Duodenal mucosa (tissue), 2 donors: ENCODE data around the gene HSD3B7.

ENCODE experiments used
- H3K27ac ChIP-seq: one replicate; pipeline ENCODE4 v1.7.0; 2013; ENCODE audit warnings: low read depth, low read length
- H3K27me3 ChIP-seq, 2 donors: one replicate each; pipeline ENCODE4 v1.7.0; 2013; ENCODE audit warnings: low read length in 2 of 2, control low read depth in 1 of 2; ENCODE audit not compliant: insufficient read depth in 2 of 2, control insufficient read depth in 1 of 2
- H3K36me3 ChIP-seq, 2 donors: one replicate each; pipeline ENCODE4 v1.7.0; 2013; ENCODE audit warnings: low read length in 2 of 2, control low read depth in 1 of 2; ENCODE audit not compliant: insufficient read depth in 2 of 2, control insufficient read depth in 1 of 2
- H3K4me1 ChIP-seq, 2 donors: one replicate each; pipeline ENCODE4 v1.7.0; 2013; ENCODE audit warnings: low read length in 2 of 2, control low read depth in 1 of 2; ENCODE audit not compliant: insufficient read depth in 2 of 2, control insufficient read depth in 1 of 2
- H3K4me3 ChIP-seq, 2 donors: one replicate each; pipeline ENCODE4 v1.7.0; 2013; ENCODE audit warnings: low read length in 2 of 2, low read depth in 1 of 2
- H3K9ac ChIP-seq, 2 donors: one replicate each; pipeline ENCODE4 v1.7.0; 2013; ENCODE audit warnings: low read length in 2 of 2, low read depth in 1 of 2
- H3K9me3 ChIP-seq, 2 donors: one replicate each; pipeline ENCODE4 v1.7.0; 2013; ENCODE audit warnings: low read length in 2 of 2, control low read depth in 1 of 2; ENCODE audit not compliant: control insufficient read depth in 1 of 2

Gene HSD3B7

DNA sequence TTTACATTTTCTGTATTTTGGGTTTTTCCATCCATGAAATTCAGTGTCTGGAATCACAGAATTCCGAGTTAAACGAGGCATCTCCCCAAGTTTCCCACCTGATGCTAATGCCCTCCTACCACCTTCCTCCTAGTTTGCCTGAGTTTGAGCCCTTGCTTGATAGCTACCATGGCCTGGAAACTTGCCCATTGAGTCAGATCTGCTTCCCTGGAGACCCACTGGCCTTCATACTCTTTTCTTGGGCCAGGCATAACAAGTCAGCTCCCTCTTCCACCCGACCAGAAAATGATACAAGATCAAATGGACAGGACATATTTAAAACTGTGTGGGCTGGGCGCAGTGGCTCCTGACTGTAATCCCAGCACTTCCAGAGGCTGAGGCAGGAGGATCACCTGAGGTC, 17.2 kb upstream of the HSD3B7 start:
- no peak overlapping the region for H3K27ac ChIP-seq
- H3K36me3 ChIP-seq: peaks cover 54 to 81% of the 10 kb centered on the region in 2 donors
- H3K9me3 ChIP-seq: no peaks in the 10 kb centered on the region
- no peak overlapping the region for H3K9ac ChIP-seq
- H3K4me3 ChIP-seq: no peak overlapping the region
- no peaks in the 10 kb centered on the region for H3K27me3 ChIP-seq
- no peaks in the 10 kb centered on the region for H3K4me1 ChIP-seq

DNA sequence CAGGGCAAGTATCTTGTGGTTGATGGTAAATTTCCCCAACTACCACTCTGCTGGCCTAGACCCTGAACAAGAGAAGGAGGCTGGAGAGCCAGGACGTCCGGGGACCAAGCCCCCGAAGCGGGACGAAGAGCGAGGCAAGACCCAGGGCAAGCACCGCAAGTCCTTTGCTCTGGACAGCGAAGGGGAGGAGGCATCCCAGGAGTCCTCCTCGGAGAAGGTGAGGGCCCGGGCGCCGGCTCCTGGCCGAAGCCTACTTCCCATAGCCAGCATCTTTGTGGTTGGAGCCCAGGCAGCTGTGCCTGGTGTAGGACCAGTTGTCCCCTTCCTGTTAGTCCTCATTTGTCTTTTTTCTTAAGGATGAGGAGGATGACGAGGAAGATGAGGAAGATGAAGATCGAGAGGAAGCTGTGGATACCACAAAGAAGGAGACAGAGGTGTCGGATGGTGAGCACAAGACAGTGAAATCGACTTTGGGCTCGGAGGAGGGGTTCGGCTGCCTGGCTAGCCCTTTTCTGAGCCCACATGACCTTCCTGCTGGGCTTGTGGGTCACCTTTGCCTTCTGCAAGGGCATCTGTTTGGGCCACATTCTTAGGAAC, 15.7 kb upstream of the HSD3B7 start:
- Histone ChIP-seq H3K27ac (no peak overlapping the region), H3K9me3 (no peaks in the 10 kb centered on the region), H3K9ac (no peak overlapping the region), H3K4me1 (no peaks in the 10 kb centered on the region), H3K4me3 (no peak overlapping the region), H3K36me3 (peaks cover 53 to 80% of the 10 kb centered on the region in 2 donors), H3K27me3 (no peaks in the 10 kb centered on the region)

DNA sequence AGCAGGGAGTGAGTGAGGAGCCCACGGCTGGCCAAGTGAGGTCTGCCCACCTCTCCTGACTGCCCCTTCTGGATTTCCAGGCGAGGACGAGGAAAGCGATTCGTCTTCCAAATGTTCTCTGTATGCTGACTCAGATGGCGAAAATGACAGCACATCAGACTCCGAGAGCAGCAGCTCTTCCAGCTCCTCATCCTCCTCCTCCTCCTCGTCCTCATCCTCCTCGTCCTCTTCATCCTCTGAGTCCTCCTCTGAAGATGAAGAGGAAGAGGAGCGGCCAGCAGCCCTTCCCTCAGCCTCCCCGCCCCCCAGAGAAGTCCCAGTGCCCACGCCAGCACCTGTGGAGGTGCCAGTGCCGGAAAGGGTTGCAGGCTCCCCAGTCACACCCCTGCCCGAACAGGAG, 13.7 kb upstream of the HSD3B7 start:
- Histone ChIP-seq H3K9ac (no peak overlapping the region), H3K27me3 (no peaks in the 10 kb centered on the region), H3K36me3 (peaks cover 43 to 74% of the 10 kb centered on the region in 2 donors), H3K4me3 (no peak overlapping the region), H3K4me1 (no peaks in the 10 kb centered on the region), H3K9me3 (no peaks in the 10 kb centered on the region), H3K27ac (no peak overlapping the region)

DNA sequence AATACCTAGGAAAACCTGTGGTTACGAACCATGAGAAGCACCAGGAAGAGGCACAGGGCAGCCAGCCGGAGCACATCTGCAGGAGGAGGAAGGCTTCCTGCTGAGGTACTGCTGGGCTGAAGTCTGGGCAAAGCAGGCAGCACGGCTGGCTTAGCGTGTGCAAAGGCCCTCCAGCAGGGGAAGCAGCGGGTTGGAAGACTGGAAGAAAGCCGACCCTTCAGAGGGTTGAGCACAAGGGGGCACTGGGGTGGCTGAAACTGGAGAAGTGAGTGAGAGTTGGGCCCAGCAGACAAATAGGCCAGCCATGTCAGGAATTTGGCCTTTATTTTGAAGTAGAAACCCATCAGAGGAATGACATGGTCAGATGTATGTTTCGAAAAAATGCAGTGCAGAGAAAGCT, 12.1 kb upstream of the HSD3B7 start:
- Histone ChIP-seq H3K9me3 (no peaks in the 10 kb centered on the region), H3K27ac (no peak overlapping the region), H3K36me3 (peaks cover 35 to 74% of the 10 kb centered on the region in 2 donors)

DNA sequence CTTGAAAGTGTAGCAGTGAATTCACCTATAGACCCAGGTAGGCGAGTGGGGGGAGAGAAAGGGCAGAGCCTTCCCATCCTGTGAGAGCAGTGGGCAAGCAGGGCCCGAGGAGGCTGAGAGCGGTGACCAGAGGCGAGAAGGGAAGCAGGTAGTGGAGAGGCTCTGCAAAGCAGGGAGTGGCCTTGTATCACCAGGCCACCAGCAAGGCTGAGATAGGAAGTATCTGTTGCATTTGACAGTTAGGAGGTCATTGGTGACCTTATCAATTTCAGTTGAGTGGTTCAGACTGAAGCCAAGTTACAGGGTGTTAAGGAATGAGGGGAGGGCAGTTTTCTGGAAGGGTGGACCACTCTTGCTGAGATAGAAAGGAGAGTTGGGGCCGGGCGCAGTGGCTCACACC, 10.7 kb upstream of the HSD3B7 start:
- Histone ChIP-seq H3K4me3 (no peak overlapping the region), H3K27me3 (no peaks in the 10 kb centered on the region), H3K9me3 (no peaks in the 10 kb centered on the region), H3K9ac (no peak overlapping the region), H3K4me1 (no peaks in the 10 kb centered on the region), H3K27ac (no peak overlapping the region), H3K36me3 (peaks cover 34 to 76% of the 10 kb centered on the region in 2 donors)

More for the DNA sequence above, 12.1 kb upstream of the HSD3B7 start:
- no peaks in the 10 kb centered on the region for H3K4me1 ChIP-seq
- H3K9ac ChIP-seq: no peak overlapping the region
- H3K27me3 ChIP-seq: no peaks in the 10 kb centered on the region
- H3K4me3 ChIP-seq: no peak overlapping the region

DNA sequence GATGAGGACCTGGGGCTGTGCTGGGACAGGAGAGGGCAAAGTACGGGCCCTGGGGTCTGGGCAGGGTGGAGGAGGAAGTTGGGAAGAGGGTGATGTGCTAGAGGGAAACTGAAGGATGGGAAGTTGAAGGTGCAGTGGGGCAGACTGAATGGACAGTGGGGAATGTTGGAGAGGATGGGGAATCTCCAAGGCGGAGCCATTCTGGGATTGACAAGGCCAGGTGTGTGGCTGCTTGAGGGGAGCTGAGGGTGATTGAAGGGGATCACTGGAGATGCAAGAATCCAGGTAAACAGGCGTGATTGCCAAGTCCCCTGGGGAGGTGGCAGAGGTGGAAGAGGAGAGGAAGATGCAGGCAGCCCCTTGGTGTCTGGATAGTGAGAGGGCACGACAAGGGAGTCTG, 8.5 kb upstream of the HSD3B7 start:
- Histone ChIP-seq H3K9me3 (no peaks in the 10 kb centered on the region), H3K4me3 (no peak overlapping the region), H3K4me1 (no peaks in the 10 kb centered on the region), H3K36me3 (peaks cover 28 to 77% of the 10 kb centered on the region in 2 donors), H3K27me3 (no peaks in the 10 kb centered on the region), H3K9ac (no peak overlapping the region), H3K27ac (no peak overlapping the region)

DNA sequence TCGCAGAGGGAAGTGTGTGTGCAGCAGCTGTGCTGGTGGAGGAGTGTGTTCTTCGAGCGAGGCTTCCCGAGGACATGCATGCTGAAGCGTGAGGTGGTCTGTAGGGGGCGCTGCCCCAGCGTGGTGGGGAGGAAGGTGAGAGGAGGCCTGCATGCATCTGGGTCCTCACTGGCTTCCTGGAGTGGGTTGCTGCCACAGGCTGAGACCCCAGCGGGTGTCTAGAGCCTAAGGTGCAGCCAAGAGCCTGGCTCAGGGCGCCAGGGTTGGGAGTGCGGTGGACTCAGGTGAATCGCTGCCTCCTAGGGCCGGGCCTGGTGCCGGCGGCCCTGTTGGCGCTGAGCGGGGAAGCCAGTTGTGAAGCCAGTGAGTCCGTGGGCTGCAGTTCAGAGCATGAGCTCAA, 7.5 kb upstream of the HSD3B7 start:
- peaks cover 23 to 74% of the 10 kb centered on the region in 2 donors for H3K36me3 ChIP-seq
- no peaks in the 10 kb centered on the region for H3K27me3 ChIP-seq
- H3K9ac ChIP-seq: no peak overlapping the region
- no peak overlapping the region for H3K27ac ChIP-seq
- H3K4me3 ChIP-seq: no peak overlapping the region
- no peaks in the 10 kb centered on the region for H3K4me1 ChIP-seq
- H3K9me3 ChIP-seq: no peaks in the 10 kb centered on the region

DNA sequence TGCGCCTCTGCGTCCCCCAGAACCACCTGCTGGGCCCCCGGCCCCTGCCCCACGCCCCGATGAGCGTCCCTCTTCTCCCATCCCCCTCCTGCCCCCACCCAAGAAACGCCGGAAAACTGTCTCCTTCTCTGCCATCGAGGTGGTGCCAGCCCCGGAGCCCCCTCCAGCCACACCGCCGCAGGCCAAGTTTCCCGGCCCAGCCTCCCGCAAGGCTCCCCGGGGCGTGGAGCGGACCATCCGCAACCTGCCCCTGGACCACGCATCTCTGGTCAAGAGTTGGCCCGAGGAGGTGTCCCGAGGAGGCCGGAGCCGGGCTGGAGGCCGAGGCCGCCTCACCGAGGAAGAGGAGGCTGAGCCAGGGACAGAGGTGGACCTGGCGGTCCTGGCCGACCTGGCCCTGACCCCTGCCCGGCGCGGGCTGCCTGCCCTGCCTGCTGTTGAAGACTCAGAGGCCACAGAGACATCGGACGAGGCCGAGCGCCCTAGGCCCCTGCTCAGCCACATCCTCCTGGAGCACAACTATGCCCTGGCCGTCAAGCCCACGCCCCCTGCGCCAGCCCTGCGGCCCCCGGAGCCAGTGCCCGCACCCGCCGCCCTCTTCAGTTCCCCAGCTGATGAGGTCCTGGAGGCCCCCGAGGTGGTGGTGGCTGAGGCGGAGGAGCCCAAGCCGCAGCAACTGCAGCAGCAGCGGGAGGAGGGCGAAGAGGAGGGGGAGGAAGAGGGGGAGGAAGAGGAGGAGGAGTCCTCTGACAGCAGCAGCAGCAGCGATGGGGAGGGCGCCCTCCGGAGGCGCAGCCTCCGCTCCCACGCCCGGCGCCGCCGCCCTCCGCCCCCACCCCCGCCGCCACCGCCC, 5.6 kb upstream of the HSD3B7 start:
- Histone ChIP-seq H3K9ac (no peak overlapping the region), H3K27me3 (no peaks in the 10 kb centered on the region), H3K27ac (no peak overlapping the region), H3K4me3 (no peak overlapping the region), H3K36me3 (peaks cover 16 to 72% of the 10 kb centered on the region in 2 donors), H3K4me1 (no peaks in the 10 kb centered on the region), H3K9me3 (no peaks in the 10 kb centered on the region)

DNA sequence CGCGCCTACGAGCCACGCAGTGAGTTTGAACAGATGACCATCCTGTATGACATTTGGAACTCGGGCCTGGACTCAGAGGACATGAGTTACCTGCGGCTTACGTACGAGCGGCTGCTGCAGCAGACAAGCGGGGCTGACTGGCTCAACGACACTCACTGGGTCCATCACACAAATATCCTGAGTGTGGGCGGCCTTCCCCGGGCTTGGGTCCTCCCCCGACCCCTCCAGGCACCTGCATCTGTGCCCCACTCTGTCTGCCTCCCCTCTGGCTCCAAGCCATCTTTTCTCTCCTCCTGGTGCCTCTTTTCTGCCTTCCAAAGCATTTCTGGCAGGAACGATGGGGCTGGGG, 5.0 kb upstream of the HSD3B7 start:
- Histone ChIP-seq H3K27ac (no peak overlapping the region), H3K4me3 (no peak overlapping the region), H3K9me3 (no peaks in the 10 kb centered on the region), H3K9ac (no peak overlapping the region), H3K36me3 (peaks cover 16 to 72% of the 10 kb centered on the region in 2 donors), H3K4me1 (no peaks in the 10 kb centered on the region), H3K27me3 (no peaks in the 10 kb centered on the region)

DNA sequence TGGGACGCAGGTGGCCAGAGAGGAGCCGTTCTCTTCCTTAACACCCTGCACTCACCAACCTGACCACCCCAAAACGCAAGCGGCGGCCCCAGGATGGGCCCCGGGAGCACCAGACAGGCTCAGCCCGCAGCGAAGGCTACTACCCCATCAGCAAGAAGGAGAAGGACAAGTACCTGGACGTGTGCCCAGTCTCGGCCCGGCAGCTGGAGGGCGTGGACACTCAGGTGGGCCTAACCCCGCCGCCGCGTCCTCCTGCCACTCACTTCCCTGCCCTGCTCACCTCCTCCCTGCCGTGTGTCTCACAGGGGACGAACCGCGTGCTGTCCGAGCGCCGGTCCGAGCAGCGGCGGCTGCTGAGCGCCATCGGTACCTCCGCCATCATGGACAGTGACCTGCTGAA, 4.6 kb upstream of the HSD3B7 start:
- no peak overlapping the region for H3K4me3 ChIP-seq
- H3K9ac ChIP-seq: no peak overlapping the region
- peaks cover 16 to 70% of the 10 kb centered on the region in 2 donors for H3K36me3 ChIP-seq

More for the DNA sequence above, 4.6 kb upstream of the HSD3B7 start:
- H3K9me3 ChIP-seq: no peaks in the 10 kb centered on the region
- H3K27ac ChIP-seq: no peak overlapping the region
- H3K27me3 ChIP-seq: no peaks in the 10 kb centered on the region
- peaks cover 2 to 4% of the 10 kb centered on the region in 2 donors for H3K4me1 ChIP-seq
